ENCODE measurements around the gene MAN1A2. TPM values are rescaled to one million over a fixed set of nuclear protein-coding genes. Genes with fewer than 3 reads are reported as not detected.

MAN1A2 gene
- total and polyA plus RNA-seq, 4 experiments from 2014 or later, result 17.5 to 66.5 (median 40.6) TPM

DNA sequence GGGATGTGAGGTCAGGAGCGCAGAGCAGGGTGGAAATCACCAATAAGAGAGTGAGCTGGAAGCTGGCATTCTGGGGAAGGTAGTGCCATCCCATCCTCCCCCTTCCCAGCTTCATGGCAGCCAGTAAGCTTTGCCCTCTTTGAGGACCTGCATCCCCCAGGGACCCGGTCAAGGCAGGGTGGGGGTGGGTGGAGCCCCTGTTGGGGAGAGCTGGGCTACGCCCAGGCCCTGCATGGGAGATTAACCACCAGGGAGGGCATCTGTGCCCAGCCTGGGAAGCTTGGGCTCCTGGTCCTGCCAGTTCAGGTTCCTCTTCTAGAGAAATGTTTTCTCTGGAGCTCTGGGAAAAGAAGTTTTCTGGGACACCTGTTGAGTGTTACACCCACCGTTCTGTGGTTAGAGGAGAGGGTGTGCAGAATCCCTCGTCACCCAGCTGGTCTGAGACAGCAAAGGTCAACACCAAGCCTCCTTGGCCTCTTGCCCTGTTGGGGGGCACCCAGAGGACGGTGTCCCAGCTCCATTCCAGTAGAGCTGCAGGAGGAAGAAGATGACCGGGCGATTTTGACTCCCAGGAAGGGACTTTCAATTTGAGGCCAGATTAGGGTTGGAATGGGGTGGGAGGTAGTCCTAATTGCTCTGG is 208.5 kb downstream of the MAN1A2 start:
- intact Hi-C loops (cut with micrococcal nuclease), result no loop called here
- Histone ChIP-seq H3K36me3 (ENCODE audit: insufficient read depth, low read length) (no peaks in the 10 kb centered on the region), H3K9me3 (ENCODE audit: control insufficient read depth in 1 of 2, low read length in 2 of 2) (no peaks in the 10 kb centered on the region), H3K4me1 (ENCODE audit: insufficient read depth, low read length) (peaks cover 26% of the 10 kb centered on the region), H3K4me3 (ENCODE audit: low read length in 2 of 2) (no peak overlapping the region), H3K27ac (ENCODE audit: low read depth, low read length) (no peak overlapping the region), H3K27me3 (ENCODE audit: insufficient read depth, low read length) (no peaks in the 10 kb centered on the region)
- CTCF ChIA-PET (ENCODE audit: partially characterized antibody), result interaction anchor here (0.6 kb wide), 1 partner anchor 851 kb away, joined by 3 read pairs; no protein-coding TSS in a partner anchor
- Mint-ChIP-seq H3K36me3 (no peaks in the 10 kb centered on the region), H3K27me3 (no peaks in the 10 kb centered on the region), H3K9me3 (no peaks in the 10 kb centered on the region), H3K27ac (peak overlapping the region in 2 of 7 donors; percentile 42 to 60), H3K4me3 (no peak overlapping the region), H3K4me1 (peaks cover 11 to 33% (median 20%) of the 10 kb centered on the region in 4 donors)
- POLR2A ChIA-PET (ENCODE audit: partially characterized antibody), result no interaction called here
- DNase-seq, result no peak

DNA sequence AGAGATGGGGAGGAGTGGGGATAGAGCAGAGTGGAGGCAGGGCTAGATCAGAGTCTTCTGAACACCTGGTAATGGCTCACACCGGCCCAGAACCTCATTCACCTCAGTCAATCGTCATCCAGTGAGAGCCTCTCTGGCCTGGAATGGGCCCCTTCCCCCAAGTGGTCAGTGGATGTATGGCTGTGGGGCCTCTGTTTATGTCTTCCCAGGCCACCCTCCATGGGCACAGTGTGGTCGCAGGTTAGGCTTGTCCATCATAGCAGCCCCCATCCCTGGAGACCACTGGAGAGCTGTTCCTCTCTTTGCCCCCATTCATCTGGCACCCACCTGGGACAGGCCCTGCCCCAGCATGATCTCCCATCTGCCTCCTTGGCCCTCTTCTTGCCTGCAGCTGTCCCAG is 209.0 kb downstream of the MAN1A2 start:
- H3K9me3 ChIP-seq (ENCODE audit: control insufficient read depth in 1 of 2, low read length in 2 of 2), result no peaks in the 10 kb centered on the region
- peaks cover 25% of the 10 kb centered on the region for H3K4me1 ChIP-seq (ENCODE audit: insufficient read depth, low read length)
- Mint-ChIP-seq H3K27me3 (no peaks in the 10 kb centered on the region), H3K27ac (peak overlapping the region in 1 of 7 donors; percentile 60), H3K4me1 (peaks cover 11 to 32% (median 20%) of the 10 kb centered on the region in 4 donors), H3K4me3 (no peak overlapping the region), H3K36me3 (no peaks in the 10 kb centered on the region), H3K9me3 (no peaks in the 10 kb centered on the region)
- H3K27me3 ChIP-seq (ENCODE audit: insufficient read depth, low read length), result no peaks in the 10 kb centered on the region
- H3K27ac ChIP-seq (ENCODE audit: low read depth, low read length), result no peak overlapping the region
- no peak overlapping the region for H3K4me3 ChIP-seq (ENCODE audit: low read length in 2 of 2)
- H3K36me3 ChIP-seq (ENCODE audit: insufficient read depth, low read length), result no peaks in the 10 kb centered on the region
- ChIA-PET POLR2A (ENCODE audit: partially characterized antibody) (no interaction called here), CTCF (ENCODE audit: partially characterized antibody) (no interaction called here)
- DNase-seq, result no peak
- intact Hi-C loops (cut with micrococcal nuclease), result no loop called here

DNA sequence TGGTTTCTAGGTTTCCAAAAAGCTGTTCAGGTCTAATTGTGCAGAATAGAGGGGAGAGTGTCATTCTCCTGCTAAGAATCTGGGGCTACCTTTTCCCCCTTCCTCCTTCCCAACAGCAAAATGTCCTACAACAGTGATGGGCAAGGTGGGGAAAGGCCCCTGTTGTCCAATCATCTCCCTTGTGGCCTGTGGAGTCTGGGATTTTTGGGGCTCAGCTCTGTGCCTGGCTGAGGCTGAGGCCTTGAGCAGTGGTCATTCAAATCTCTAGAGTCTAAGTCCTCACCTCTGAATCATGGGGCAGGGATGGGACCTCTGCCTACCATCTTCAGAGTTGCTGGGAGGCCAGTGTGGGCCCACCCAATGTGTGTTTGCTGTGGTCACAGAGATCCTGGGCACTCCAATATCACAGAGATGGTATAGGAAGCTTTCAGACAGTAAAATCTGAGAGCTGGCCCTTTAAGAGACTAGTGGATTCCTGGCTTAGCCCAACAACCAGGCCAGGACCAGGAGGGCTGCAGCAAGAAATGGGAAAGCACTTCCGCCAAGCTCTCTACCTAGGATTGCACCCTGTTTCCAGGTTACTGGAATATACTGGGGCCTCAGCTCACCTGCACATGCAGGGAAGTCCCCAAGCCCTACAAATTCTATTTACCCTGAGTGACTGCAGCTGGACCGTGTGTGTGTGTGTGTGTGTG is 210.1 kb downstream of the MAN1A2 start:
- Histone ChIP-seq H3K4me3 (ENCODE audit: low read length in 2 of 2) (no peak overlapping the region), H3K27ac (ENCODE audit: low read depth, low read length) (no peak overlapping the region), H3K27me3 (ENCODE audit: insufficient read depth, low read length) (no peaks in the 10 kb centered on the region), H3K9me3 (ENCODE audit: control insufficient read depth in 1 of 2, low read length in 2 of 2) (no peaks in the 10 kb centered on the region), H3K36me3 (ENCODE audit: insufficient read depth, low read length) (no peaks in the 10 kb centered on the region), H3K4me1 (ENCODE audit: insufficient read depth, low read length) (peaks cover 16% of the 10 kb centered on the region)
- no peaks in the 10 kb centered on the region for H3K9me3 Mint-ChIP-seq
- H3K36me3 Mint-ChIP-seq, result no peaks in the 10 kb centered on the region
- peaks cover 5 to 21% (median 9%) of the 10 kb centered on the region in 4 donors for H3K4me1 Mint-ChIP-seq
- H3K27ac Mint-ChIP-seq, result peak overlapping the region in 2 of 7 donors; percentile 27 to 36
- intact Hi-C loops (cut with micrococcal nuclease), result no loop called here
- ChIA-PET POLR2A (ENCODE audit: partially characterized antibody) (interaction anchor here (0.8 to 1.4 kb wide), 2 partner anchors 30 to 82 kb away, joined by 3 to 5 read pairs; no protein-coding TSS in a partner anchor), CTCF (ENCODE audit: partially characterized antibody) (interaction anchor here (1.4 kb wide), 1 partner anchor 43 kb away, joined by 5 read pairs; no protein-coding TSS in a partner anchor)
- no peak for DNase-seq
- no peaks in the 10 kb centered on the region for H3K27me3 Mint-ChIP-seq
- H3K4me3 Mint-ChIP-seq, result no peak overlapping the region

DNA sequence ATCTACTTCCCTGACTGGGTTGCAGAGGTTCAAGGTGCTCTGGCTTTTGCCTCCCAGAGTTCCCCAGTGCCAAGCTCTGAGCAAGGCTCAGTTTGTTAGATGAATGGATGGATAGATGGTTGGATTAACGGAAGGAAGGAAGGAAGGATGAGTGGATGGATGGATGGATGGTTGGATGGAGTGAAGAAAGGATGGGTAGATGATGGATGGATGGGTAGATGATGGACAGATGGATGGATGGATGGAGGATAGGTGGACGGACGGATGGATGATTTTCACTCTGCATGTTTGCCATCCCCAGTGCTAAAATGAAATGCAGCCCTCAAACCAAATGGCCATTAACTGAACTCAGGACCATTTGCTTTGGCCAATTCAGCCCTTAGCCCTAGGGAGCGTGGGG is 211.2 kb downstream of the MAN1A2 start:
- no peak overlapping the region for H3K4me3 ChIP-seq (ENCODE audit: low read length in 2 of 2)
- ChIA-PET CTCF (ENCODE audit: partially characterized antibody) (interaction anchor here (1.4 kb wide), 1 partner anchor 44 kb away, joined by 5 read pairs; no protein-coding TSS in a partner anchor), POLR2A (ENCODE audit: partially characterized antibody) (interaction anchor here (1.4 kb wide), 1 partner anchor 29 kb away, joined by 5 read pairs; no protein-coding TSS in a partner anchor)
- Mint-ChIP-seq H3K27me3 (no peaks in the 10 kb centered on the region), H3K36me3 (no peaks in the 10 kb centered on the region), H3K4me1 (peaks cover 0 to 10% (median under 1%) of the 10 kb centered on the region in 4 donors), H3K27ac (no peak overlapping the region), H3K9me3 (peaks cover 0 to 2% (median 0%) of the 10 kb centered on the region in 8 donors), H3K4me3 (peak overlapping the region in 1 of 8 donors; percentile 18)
- intact Hi-C loops (cut with micrococcal nuclease), result no loop called here
- no peak for DNase-seq
- no peaks in the 10 kb centered on the region for H3K36me3 ChIP-seq (ENCODE audit: insufficient read depth, low read length)
- no peaks in the 10 kb centered on the region for H3K27me3 ChIP-seq (ENCODE audit: insufficient read depth, low read length)
- H3K4me1 ChIP-seq (ENCODE audit: insufficient read depth, low read length), result peaks cover 5% of the 10 kb centered on the region
- no peaks in the 10 kb centered on the region for H3K9me3 ChIP-seq (ENCODE audit: control insufficient read depth in 1 of 2, low read length in 2 of 2)
- no peak overlapping the region for H3K27ac ChIP-seq (ENCODE audit: low read depth, low read length)

Other genes starting within 250 kb of the MAN1A2 start
- gene TRIM45, start 245.7 kb upstream of the MAN1A2 start, total RNA-seq, result under 1 TPM; 0.20 to 0.25 TPM
- gene TRIM45, start 245.7 kb upstream of the MAN1A2 start, polyA plus RNA-seq, result under 1 TPM in 1 of 2 donors, not detected in 1; 0.11 TPM
- gene VTCN1, start 156.5 kb upstream of the MAN1A2 start, total RNA-seq, result not detected
- gene VTCN1, start 156.5 kb upstream of the MAN1A2 start, polyA plus RNA-seq, result not detected
- 10 to 100 TPM; 13.9 to 14.8 TPM for gene TENT5C, start 238.6 kb downstream of the MAN1A2 start, total RNA-seq
- gene TENT5C, start 238.6 kb downstream of the MAN1A2 start, polyA plus RNA-seq, result 10 to 100 TPM in 1 of 2 donors, 1 to 10 TPM in 1; 5.3 to 43.0 TPM

Measured in CD4-positive, alpha-beta memory T cell (primary cell).